HepG2 (cell line): Measurements from ENCODE around the gene BORCS5. TPM values are rescaled to one million over a fixed set of nuclear protein-coding genes. Genes with fewer than 3 reads are reported as not detected.
A peak's percentile ranks its signal among the peaks of the same experiment; 100 is the strongest.

Experiments used
- ASH2L ChIP-seq: fragments of 300-600, 200-600 bp; sonication (generic); IDR thresholded peaks from 2 replicates; pipeline ENCODE4 v1.7.0; 2017; ENCODE audit warnings: low read depth, mild to moderate bottlenecking, moderate library complexity, mixed read lengths, low read length; ENCODE audit not compliant: insufficient read length
- BRCA1 ChIP-seq: sonication (generic); formaldehyde crosslinking; IDR thresholded peaks from 2 replicates; pipeline ENCODE4 v1.4.0; 2020; ENCODE audit warnings: missing genetic modification reagents
- CHD2 ChIP-seq: IDR thresholded peaks from 2 replicates; pipeline ENCODE4 v1.6.1; 2011; ENCODE audit warnings: low read depth, low read length, improper control_type of control experiment
- GRHL1 ChIP-seq: sonication (generic); formaldehyde crosslinking; conservative IDR thresholded peaks from 2 replicates; pipeline ENCODE4 v1.8.0; 2022; ENCODE audit warnings: missing genetic modification reagents
- HNF4G ChIP-seq, 2 experiments: sonication (generic) in 1 of 2; formaldehyde crosslinking in 1 of 2; IDR thresholded peaks; 2 replicates each; pipeline versions ENCODE4 v1.4.0 to v1.6.1; 2011 to 2020; ENCODE audit warnings: borderline replicate concordance in 2 of 2, low read depth in 2 of 2, mild to moderate bottlenecking in 2 of 2, low read length in 1 of 2, missing genetic modification reagents in 1 of 2, moderate library complexity in 1 of 2
- IKZF1 ChIP-seq: fragments of 450-650 bp; IDR thresholded peaks from 2 replicates; pipeline ENCODE4 v1.7.1; 2016
- IRF1 ChIP-seq: sonication (generic); formaldehyde crosslinking; IDR thresholded peaks from 2 replicates; pipeline ENCODE4 v1.4.0; 2020; ENCODE audit warnings: low read depth, mild to moderate bottlenecking, missing genetic modification reagents
- KAT7 ChIP-seq: IDR thresholded peaks from 2 replicates; pipeline ENCODE4 v1.6.1; 2018; ENCODE audit warnings: borderline replicate concordance, missing compliant biosample characterization
- KMT2B ChIP-seq: IDR thresholded peaks from 2 replicates; pipeline ENCODE4 v1.6.1; 2016; ENCODE audit warnings: missing genetic modification reagents, missing compliant biosample characterization
- MAX ChIP-seq: IDR thresholded peaks from 2 replicates; pipeline ENCODE4 v1.6.1; 2012; ENCODE audit warnings: inconsistent platforms
- NR2F1 ChIP-seq, 2 experiments: fragments of 450-650 bp in 1 of 2; formaldehyde crosslinking in 1 of 2; IDR thresholded peaks; 2 replicates each; pipeline versions ENCODE4 v1.5.0 to v1.6.1; 2016 to 2020; ENCODE audit warnings: mild to moderate bottlenecking in 1 of 2, missing compliant biosample characterization in 1 of 2, missing genetic modification reagents in 1 of 2, moderate library complexity in 1 of 2
- NR2F6 ChIP-seq, 2 experiments: IDR thresholded peaks; 2 replicates each; pipeline ENCODE4 v1.6.1; 2016; ENCODE audit warnings: antibody characterized with exemption in 1 of 2, mild to moderate bottlenecking in 1 of 2
- RNF219 ChIP-seq: sonication (generic); formaldehyde crosslinking; IDR thresholded peaks from 2 replicates; pipeline ENCODE4 v1.5.0; 2020; ENCODE audit warnings: mild to moderate bottlenecking, missing genetic modification reagents
- SNAPC2 ChIP-seq: sonication (generic); formaldehyde crosslinking; IDR thresholded peaks from 2 replicates; pipeline ENCODE4 v1.8.1; 2022; ENCODE audit warnings: mild to moderate bottlenecking, missing genetic modification reagents
- SNRNP70 ChIP-seq: fragments of 200-400 bp; formaldehyde crosslinking; IDR thresholded peaks from 2 replicates; pipeline ENCODE4 v1.6.1; 2017; ENCODE audit warnings: mild to moderate bottlenecking, low read depth, low read length, moderate library complexity
- SP1 ChIP-seq, 2 experiments: fragments of 450-650 bp in 1 of 2; sonication (generic) in 1 of 2; formaldehyde crosslinking in 1 of 2; IDR thresholded peaks; 2 replicates each; pipeline versions ENCODE4 v1.4.0 to v1.6.1; 2016 to 2020; ENCODE audit warnings: missing genetic modification reagents in 1 of 2
- TEF ChIP-seq: sonication (generic); formaldehyde crosslinking; IDR thresholded peaks from 2 replicates; pipeline ENCODE4 v1.5.0; 2020; ENCODE audit warnings: missing genetic modification reagents
- ZFP82 ChIP-seq: sonication (generic); formaldehyde crosslinking; IDR thresholded peaks from 2 replicates; pipeline ENCODE4 v1.5.1; 2020; ENCODE audit warnings: mild to moderate bottlenecking, missing genetic modification reagents, borderline replicate concordance
- ZFX ChIP-seq: sonication (generic); formaldehyde crosslinking; IDR thresholded peaks from 2 replicates; pipeline ENCODE4 v1.4.0; 2020; ENCODE audit warnings: mild to moderate bottlenecking, low read depth, missing genetic modification reagents, moderate library complexity
- ZNF501 ChIP-seq: sonication (generic); formaldehyde crosslinking; IDR thresholded peaks from 2 replicates; pipeline ENCODE4 v1.5.1; 2020; ENCODE audit warnings: mild to moderate bottlenecking, moderate library complexity, missing genetic modification reagents
- ZNF563 ChIP-seq: sonication (generic); formaldehyde crosslinking; IDR thresholded peaks from 2 replicates; pipeline ENCODE4 v1.8.0; 2022; ENCODE audit warnings: mild to moderate bottlenecking, moderate library complexity, missing genetic modification reagents
- ZNF703 ChIP-seq: sonication (generic); formaldehyde crosslinking; IDR thresholded peaks from 2 replicates; pipeline ENCODE4 v1.5.1; 2020; ENCODE audit warnings: missing genetic modification reagents, mild to moderate bottlenecking, moderate library complexity, borderline replicate concordance
- polyA plus RNA-seq, 8 experiments: library from polyadenylated mRNA; depleted of rRNA in 3 of 8; stranded (reverse) in 7 of 8; unstranded in 1 of 8; fragments of >200 nt; fragmentation: Illumina TruSeq in 4 of 8; extraction: Trizol in 4 of 8; gene quantifications; 2 replicates each; pipeline versions ENCODE4 v1.2.1 to v1.2.3, GENCODE V29; 2011 to 2016; ENCODE audit warnings: low read depth in 4 of 8, missing spikeins in 1 of 8, mixed read lengths in 1 of 8; ENCODE audit not compliant: insufficient read depth in 1 of 8
- total RNA-seq, 5 experiments: library from RNA; depleted of rRNA; stranded (reverse); fragments of >200 nt; fragmentation: Illumina TruSeq; extraction: Trizol; gene quantifications; 2 replicates each; pipeline ENCODE4 v1.2.3, GENCODE V29; 2016; ENCODE audit warnings: low read depth in 1 of 5

Gene BORCS5
- total and polyA plus RNA-seq, 2 of the 13 experiments (the other 11 are each of a cell fraction or from before 2014, with no cell fraction given): 3.9 to 4.7 TPM

GRCh38 chr12:12403264-12404248 lies 46.7 kb downstream of the BORCS5 start (continued):
- no peak; a peak in 1 of 4 replicates for TF ChIP-seq NR2F1 (CRISPR knock-in tag; IDR thresholded peaks at IDR 0.05)
- TF ChIP-seq ZNF703 (CRISPR knock-in tag): no peak
- TF ChIP-seq SP1 (IDR thresholded peaks at IDR 0.05): no peak
- no peak for TF ChIP-seq SP1 (CRISPR knock-in tag; IDR thresholded peaks at IDR 0.05)
- TF ChIP-seq CHD2: no peak
- TF ChIP-seq ZNF563: no peak
- no peak for TF ChIP-seq IKZF1
- TF ChIP-seq RNF219 (CRISPR knock-in tag): no peak
- TF ChIP-seq NR2F6 (IDR thresholded peaks at IDR 0.05): peak; percentile 82
- peak; percentile 70 for TF ChIP-seq NR2F6 (CRISPR knock-in tag; IDR thresholded peaks at IDR 0.05)
- no peak for TF ChIP-seq SNRNP70
- 0 out of 2 replicates have a peak, but pooled peaks have one; percentile 21 for TF ChIP-seq KAT7 (CRISPR knock-in tag)
- no peak for TF ChIP-seq TEF (CRISPR knock-in tag)
- TF ChIP-seq ZFX (CRISPR knock-in tag): no peak
- TF ChIP-seq ZFP82 (CRISPR knock-in tag): no peak
- no peak for TF ChIP-seq BRCA1 (CRISPR knock-in tag)
- peak; percentile 83 for TF ChIP-seq HNF4G (IDR thresholded peaks at IDR 0.05; ENCODE audit: borderline replicate concordance, low read depth, low read length)
- TF ChIP-seq HNF4G (CRISPR knock-in tag; IDR thresholded peaks at IDR 0.05; ENCODE audit: borderline replicate concordance, low read depth): no peak; the same call in 1 of the 2 replicates
- TF ChIP-seq SNAPC2 (CRISPR knock-in tag): 0 out of 2 replicates have a peak, but pooled peaks have one; percentile 31
- TF ChIP-seq MAX: peak; percentile 85
- TF ChIP-seq GRHL1 (CRISPR knock-in tag): no peak
- TF ChIP-seq KMT2B (CRISPR knock-in tag): peak; percentile 63; the same call in 1 of the 2 replicates
- TF ChIP-seq IRF1 (CRISPR knock-in tag): no peak
- TF ChIP-seq ASH2L: peak; percentile 67
- no peak for TF ChIP-seq ZNF501
